SW480 (cell line): ENCODE results near the gene PMPCA.

Experiments used
- DNase-seq: peaks from one replicate; pipeline ENCODE4 v3.0.0-alpha.2; 2016; ENCODE audit warnings: low spot score

The PMPCA gene

DNA sequence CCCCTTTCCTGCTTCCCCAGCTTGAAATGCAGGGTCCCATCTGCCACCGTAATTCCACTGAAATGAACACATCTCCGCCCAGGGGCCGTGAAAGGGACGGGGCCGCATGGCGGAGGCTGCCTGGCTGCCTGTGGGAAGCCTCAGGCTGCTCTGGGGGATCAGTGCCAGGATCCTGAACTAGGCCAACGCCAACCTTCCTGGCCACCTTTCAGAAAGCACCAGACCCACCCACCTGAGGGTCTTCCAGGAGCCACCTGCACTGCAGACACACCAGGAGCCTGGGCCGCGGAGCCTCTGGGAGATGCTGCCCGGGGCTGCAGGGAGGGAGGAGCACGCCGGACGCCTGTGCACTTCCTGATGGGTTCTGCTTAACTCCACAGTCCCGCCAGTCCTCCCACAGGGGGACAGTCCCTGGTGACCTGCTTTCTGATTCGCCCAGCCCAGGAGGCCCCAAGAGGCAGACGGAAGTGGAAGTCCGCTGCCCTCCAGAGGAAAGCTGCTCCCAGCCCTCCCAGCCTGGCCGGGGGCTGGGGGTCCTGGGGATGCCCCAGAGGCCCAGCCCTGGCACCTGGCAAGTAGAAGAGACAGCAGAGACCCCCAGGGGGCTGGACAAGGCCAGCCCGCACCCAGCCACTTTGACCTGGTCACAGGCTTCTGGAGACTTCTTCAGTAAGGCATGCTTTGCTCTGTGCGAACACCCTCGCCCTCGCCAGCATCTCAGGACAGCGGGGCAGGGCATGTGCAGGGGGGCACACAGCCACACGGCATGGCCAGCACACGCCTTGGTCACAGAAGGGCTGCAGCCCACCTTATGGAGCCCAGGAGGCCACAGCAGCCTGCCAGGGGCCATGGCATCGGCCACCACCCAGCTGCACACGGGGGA, 36.9 kb upstream of the PMPCA start, which contains the start of gene CARD9:
TSS of gene CARD9 (minus strand) at position 370 of the 883 bp plus-strand sequence. CDS start 1,591 bp downstream, outside the sequence.
- DNase-seq = no peak

DNA sequence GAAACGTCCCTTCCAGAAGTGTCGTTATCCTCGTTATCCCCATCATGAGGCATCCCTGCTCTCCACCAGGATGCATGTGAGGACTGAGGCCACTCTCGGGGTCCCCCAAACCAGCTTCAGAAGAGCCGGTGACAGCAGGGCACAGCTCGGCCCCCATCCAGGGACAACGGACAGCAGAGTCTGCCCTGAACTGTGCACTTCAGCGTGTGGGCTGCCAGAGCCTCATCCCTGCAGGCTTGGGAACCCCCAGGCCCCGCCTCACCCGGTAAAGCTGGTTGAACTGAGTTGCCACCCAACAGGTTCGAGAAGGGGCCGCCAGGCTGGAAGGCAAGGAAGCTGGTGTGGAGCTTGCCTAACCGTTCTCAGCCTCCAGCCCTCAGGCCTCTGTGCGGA, 36.3 kb upstream of the PMPCA start:
- no peak for DNase-seq

DNA sequence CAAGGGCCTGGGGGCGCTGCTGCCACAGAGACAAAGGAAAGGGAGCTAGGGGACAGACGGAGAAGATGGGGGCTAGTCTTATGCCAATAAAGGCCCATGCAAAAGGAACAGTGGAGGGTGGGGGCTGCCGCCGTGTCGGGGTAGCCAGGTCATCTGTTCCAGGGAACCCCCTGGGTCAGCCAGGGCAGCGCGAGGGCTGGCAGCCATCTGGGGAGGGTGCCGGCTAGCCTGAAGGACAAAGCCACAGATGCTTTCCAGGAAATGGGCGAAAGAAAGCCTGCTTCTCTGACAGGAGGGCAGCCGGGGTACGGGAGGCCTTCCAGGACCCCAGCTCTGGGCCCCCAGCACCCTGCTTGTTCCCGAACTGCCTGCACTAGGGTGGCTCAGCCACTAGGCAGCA, 35.4 kb upstream of the PMPCA start:
- DNase-seq = no peak

DNA sequence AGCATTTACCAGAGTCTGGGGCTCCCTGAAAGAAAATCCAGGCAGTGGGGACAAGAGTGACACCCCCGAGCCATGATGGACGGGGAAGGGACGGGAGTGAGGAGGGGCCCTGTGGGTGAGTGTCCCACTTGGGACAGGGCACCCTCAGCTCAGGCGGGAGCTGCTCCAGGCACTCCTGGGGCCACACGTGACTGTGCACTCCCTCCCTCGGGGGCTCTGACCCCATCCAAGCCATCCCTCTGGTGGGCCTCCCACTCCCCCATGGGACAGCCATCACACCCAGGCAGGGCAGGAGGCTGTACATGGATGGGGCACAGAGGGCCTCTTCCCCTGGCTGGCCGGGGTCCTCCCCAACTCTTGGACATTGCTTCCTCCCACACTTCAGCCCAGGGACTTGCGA, 34.0 kb upstream of the PMPCA start:
- no peak for DNase-seq

DNA sequence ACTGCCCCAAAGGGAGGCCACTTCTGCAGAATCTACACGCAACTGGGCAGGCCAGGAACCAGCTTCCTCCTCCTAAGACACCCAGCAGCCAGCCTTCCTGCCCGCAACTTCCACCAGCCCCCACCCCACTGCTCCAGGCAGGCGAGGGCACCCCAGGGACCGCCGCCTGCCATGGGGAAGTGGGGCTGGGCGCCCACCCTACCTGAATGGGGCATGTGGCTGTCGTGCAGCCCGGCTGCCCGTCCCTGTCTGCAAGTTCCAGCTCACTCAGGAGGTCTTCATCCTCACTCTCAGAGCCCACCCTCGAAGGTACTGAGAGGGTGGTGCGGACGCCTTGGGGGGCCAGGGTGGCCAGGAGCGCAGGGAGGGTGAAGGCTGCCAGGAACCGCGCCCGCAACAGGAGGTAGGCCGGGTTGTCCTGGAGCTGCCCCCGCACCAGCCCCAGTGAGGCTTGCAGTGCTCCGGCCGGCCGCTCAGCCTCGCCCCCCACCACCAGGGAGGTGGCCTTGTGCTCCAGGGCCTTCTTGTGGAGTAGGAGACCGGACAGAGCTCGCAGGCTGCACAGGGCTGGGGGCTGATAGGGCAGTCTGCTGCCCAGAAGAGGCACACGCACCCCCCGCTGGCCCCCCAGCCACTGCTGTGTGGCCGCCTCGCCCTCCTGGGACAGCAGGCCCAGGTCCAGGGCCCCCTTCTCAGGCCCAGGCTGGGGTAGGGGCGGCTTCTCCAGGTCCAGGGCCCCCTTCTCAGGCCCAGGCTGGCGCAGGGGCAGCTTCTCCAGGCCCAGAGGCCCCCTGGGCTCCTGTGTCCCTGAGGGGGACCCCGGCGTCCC, 32.9 kb upstream of the PMPCA start:
- DNase-seq = no peak

DNA sequence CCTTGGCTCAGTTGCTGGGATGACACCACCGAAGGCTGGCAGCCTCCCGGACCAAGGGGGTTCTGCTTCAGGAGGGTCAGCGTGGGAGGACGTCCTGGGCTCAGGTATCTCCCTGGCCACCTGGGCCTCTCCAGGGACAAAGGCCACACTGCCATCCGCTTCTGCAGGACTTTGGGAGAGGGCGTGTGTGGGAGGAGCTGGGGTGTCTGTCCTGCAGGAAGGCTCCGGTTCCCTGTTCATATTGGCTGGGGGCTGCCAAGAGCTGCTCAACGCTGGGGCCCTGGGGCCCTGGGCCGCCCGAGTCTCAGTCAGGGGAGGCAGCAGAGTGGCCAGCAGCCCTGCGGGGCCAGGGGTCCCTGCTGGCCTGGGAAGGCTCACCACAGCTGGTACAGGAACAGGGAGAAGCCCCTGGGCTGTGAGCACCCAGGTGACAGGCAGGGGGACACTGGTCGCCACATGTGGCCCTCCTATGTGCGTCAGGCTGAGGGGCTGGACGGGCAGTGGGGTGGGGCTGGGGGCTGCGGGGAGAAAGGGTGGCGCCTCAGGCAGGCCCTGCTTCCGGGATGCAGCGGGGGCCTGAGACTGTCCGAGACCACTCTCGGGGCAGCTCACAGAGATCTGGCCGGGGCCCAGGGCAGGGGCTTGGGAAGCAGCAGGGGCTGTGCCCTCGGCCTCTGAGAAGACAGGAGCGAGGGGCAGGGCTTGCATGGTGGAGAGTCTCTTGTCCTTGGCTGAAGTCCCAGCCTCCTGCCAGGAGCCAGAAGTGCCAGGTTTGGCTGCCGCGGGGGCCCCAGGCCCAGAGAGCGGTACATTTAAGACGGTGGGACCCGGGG, 32.1 kb upstream of the PMPCA start:
- no peak for DNase-seq

DNA sequence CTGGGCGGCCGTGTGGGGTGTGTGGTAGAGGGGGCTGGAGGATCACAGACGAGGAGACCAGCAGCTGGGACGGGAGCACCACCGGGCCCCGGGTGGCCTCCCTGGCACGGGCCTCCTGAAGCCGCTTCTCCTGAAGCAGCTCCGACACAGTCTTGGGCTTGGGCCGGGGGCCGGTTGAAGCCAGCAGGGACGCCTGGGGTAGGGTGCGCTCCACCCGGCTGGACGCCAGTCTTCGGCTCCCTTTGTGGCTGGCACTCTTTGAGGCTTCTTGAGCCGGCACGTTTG, 31.5 kb upstream of the PMPCA start:
- DNase-seq = no peak

DNA sequence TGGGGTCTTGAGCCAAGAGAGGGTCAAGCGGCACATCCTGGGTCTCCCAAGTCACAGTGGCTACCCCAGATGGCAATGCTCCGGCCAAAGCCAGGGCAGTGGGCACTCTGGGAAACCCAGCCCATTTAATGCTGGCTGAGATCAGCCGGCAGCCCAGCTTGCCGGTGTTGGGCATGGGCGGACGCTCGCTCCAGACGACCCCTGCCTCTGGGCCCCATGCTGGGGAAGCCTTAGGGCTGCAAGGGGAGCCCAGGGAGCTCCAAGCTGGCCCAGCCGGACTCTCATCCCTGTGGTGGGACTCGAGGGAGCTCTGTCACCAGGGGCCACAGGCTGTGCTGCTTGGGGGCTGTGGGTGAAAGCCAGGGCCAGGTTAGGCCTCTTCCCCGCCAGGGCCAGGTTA, 31.1 kb upstream of the PMPCA start:
- DNase-seq = no peak

DNA sequence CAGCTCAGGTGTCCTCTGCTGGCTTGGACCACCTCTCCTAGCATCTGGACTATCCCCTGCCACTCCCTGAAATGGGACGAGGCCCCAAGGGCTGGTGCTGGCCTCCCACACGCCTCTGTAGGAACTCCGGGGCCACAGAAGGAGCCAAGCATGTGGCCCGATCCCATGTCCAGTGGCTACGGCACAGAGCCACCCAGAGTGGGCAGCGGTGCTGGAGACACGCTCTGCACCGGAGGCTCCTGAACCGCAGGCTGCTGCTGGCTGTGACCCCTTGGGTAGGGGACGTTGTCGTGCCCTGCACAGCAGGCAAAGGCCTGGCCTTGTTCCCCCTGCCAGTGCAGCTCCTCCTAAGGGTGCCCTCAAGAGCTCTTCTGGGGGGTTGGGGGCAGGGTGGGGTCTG, 30.6 kb upstream of the PMPCA start:
- DNase-seq = no peak

DNA sequence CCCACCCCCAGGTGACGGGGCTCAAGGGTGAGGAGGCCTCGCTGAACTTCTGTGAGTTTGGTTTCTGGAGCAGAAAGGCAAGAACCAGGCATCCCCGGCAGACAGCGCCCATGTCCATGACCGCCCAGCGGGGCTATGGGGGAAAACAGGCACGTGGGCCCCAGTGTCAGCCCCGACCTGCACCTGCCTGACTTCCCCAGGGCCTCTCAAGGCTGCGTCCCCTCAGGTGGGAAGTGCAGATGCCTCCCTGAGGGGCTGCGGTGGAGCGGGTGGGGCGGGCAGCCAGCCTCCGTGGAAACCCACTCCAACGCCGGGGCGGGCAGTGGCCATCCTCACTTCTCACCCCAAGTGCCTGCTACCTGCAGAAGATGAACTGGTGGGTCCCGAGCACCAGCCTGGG, 30.1 kb upstream of the PMPCA start:
- no peak for DNase-seq

DNA sequence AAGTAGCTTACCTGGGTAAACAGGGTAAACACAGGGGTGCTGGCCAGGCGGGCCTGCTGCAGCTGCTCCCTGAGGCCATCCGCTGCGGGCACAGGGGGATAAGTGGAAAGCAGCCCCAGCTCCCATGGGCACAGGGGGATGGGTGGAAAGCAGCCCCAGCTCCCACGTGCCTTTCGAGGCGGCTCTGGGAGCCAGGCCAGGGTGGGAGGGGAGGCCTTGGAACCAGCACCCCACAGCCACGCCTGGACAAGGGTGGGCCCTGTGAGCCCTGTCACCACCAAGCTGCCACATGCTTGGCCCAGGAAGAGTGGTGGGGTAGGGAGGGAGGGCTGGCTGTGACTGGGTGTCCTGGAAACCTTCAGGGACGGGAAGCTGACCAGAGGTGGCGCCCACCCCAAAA, 29.1 kb upstream of the PMPCA start:
- no peak for DNase-seq

DNA sequence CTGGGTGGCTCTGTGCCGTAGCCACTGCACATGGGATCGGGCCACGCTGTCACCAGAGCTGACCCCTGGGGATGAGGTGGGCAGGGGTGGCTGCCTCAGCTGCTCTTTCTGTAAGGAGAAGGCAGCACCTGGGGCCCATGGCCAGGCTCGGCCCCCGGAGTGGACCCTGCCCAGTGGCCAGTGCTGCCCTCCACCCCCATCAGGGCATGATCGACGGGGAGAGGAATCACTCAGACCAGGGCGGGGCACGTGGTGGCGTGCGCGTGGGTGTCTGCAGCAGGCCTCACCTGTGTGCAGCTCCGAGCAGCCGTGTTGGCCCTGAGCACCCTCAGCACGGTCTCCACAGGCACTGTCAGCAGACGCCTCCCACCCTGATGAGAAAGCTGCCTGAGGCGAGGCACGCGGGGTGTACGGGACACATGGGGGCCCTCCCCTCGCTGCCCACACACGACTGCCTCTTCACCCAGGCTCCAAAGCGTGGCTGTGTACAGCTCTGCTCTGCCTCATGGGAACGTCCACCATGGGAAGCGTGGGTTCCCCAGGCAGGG, 28.4 kb upstream of the PMPCA start:
- no peak for DNase-seq

DNA sequence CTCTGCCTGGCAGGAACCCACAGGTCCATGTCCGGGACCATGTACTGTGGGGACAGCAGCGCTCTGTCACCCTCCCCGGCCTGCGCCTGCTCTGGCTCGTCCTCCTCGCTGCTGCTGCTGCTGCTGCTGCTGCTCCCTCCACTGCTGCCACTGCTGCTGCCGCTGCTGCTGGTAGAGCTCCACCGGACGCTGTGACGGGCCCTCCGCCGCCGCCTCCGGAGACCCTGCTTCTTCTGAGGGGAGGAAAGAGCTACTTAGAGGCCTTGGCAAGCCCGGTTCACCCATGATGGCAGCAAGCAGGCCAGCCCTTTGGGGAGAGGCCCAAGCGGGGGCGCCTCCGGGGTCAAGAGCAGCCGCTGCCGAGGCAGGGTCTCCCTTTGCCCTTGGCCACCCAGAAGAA, 27.0 kb upstream of the PMPCA start:
- no peak for DNase-seq

DNA sequence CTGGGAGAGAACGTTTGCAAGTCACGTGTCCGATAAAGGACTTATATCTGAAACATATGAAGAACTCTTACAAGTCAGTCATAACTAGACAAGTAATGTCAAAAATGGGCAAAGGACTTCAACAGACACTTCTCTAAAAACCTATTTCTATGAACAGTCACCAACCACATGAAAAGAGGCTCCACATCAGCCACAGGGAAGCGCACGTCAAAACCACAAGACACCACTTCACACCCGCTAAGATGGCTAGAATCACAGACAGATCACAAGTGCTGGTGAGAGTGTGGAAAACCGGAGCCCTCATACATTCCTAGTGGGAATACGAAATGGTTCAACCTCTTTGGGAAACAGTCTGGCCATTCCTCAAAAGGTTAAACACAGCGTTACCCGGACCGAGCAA, 25.4 kb upstream of the PMPCA start:
- DNase-seq = no peak

DNA sequence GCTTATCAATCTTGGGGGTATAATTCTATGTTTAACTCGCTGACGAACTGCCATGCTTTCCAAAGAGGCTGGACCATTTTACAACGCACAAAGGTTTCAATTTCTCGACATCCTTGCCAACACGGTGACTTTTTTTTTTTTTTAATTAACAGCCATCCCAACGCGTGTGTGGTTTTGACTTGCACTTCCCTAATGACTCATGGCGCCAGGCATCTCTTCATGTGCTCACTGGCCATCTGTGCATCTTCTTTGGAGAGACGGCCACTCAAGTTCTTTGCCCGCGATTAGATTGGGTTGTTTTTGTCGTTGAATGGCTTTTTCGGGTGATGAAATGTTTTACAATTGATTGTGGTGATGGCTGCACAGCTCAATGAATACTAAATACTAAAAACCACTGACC, 24.4 kb upstream of the PMPCA start:
- DNase-seq = no peak

DNA sequence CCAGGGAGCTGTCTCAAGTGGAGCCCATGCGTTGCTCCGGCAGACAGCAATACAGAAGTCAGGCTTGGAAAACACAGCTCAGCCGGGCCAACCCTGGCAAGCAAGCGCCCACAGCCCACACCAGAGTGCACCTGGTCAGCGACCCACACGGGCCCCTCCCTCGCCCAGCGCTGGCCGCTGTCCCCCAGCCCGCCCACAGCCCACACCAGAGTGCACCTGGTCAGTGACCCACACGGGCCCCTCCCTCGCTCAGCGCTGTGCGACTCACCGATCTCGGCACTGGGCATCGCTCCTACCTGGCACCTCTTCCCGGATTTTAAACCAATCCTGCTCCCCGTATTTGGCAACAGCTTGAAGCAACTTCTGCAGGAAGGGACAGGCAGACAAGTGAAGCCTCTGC, 23.2 kb upstream of the PMPCA start:
- DNase-seq = no peak

DNA sequence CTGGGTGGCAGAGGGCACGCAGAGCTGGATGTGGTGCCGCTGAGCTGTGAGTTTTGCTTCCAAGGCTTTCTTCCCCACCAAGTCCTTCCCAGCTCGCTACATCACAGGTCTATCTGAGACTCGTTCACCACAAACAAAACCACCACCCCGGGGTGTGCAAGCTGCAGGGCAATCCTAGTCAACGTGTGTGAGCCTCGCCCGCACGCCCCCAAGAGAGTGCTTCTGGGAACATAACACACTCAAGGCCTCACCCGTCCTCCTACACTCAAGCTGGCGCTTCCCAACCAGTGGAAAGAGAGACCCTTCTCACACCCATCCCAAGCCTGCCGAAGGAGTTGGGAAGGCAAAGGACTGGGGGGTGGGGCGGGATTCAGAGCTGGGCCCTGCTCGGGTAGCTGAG, 21.1 kb upstream of the PMPCA start:
- no peak for DNase-seq

DNA sequence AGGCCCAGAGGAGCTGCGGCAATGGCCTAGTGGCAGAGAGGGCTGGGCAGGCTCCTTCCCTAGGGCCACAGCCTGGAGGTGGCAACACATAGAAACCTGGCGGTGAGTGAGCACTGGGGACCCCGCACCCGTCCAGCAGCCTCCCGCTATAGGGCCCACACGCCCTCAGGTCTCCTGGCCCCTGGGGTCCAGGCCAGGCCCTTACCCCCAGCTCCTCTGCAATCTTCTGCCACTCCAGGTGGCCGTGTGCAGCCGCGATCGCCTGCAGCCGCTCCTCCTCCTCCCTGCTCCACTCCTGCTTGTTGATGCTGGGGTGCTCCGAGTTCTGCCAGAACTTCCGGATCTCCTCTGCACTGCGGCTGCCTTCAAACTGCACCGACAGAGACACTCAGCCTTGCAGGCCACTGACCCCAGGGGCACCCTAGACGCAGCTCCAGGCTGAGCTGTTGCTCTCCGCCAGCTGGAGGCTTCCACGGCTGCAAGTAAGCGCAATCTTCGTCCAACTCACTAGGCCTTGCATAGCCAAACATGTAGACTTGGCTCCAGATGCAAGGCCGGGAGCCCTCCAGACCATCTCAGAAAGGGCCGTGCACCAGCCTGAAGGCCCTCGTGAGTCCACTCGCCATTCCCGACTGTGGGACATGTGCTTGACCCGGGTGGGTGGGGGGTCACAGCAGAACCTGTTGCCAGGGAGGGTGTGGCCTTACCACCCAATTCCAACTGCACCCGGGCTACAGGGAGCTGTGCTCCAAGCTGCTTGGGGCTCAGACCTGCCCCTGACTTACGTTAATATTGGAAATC, 18.5 kb upstream of the PMPCA start:
- DNase-seq = no peak

DNA sequence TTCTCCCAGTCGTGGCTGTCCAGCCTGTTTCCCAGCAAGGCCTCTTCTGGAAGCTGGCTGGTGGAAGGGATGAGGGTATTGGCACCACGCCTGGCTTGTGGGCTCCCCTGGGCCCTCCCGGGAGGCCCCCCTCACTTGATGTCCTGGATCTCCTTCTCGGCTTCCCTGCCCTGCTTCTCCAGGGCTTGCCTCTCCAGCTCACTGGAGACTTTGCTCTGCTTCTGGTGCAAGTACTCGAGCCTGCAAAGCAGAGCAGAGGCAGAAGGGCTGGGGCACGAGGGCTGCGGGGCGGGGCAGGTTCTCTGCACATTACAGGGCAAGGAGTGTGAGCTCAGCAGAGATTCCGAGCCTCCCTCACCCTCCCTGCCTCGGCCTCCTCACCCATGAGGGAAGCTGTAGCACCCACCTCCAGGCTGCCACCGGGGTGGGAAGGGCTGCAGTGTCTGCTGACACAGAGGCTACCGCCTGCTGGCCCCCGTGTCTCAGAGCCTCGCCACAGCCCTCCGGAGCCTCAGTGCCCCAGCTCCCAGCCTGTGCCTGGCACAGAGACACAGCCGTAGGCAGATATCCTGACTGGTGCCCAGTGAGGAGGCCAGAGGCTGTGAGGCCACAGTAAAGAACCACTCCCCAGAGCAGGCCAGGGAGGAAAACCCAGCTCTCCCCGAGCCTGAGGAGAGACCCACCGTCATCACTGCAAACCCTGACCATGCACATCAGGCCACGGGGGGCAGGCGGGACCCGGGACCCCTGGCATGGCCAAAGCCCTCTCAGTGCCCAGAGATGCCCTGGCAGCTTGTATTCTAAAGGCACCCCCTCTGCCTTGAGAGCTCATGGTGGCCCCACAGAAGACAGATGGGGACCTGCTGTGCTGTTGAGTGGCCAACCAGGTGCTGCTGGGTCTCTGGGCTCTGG, 17.7 kb upstream of the PMPCA start:
- no peak for DNase-seq

DNA sequence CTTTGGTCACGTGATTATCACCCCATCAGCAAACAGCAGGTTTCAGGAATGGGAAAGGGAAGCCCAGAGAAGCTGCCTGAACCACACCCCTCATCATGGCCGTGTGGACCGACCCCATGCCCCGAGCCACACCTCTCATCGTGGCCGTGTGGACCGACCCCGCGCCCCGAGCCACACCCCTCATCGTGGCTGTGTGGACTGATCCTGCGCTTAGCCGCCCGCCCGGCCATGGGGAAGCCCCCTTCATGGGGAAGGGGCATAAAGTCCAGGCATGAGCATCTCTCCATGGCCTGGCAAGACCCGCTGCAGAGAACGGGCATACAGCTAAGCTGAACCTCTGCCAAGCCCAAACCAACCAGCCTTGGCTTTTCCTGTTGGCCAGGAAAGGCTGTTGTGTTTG, 16.9 kb upstream of the PMPCA start:
- DNase-seq = no peak
